IMR-90 (cell line): Measurements from ENCODE around the gene ANKRD6. TPM values are rescaled to one million over a fixed set of nuclear protein-coding genes. Genes with fewer than 3 reads are reported as not detected.

Experiments
- ATAC-seq: fragments of 200-7000 bp; cut with Tn5 transposase; 2 replicates; pipeline ENCODE4 v1.9.1; 2020; ENCODE audit warnings: low read depth, mild to moderate bottlenecking, moderate library complexity
- BruUV-seq: library from RNA; stranded (reverse); fragments of 400-500 nt; replicated peaks from 2 replicates; lab custom pipeline; 2021; lab: Mats Ljungman, UMichigan
- CTCF ChIA-PET: fragments of 300-600 bp; formaldehyde crosslinking; extraction: SDS; loops from one replicate; lab custom pipeline; 2021; ENCODE audit warnings: antibody characterized with exemption; lab: Yijun Ruan, JAX
- POLR2A ChIA-PET: fragments of 300-600 bp; sonication (Branson Sonifier 250); formaldehyde crosslinking; loops from one replicate; lab custom pipeline; 2022; ENCODE audit warnings: antibody characterized with exemption; ENCODE audit not compliant: unreplicated experiment; lab: Charles Lee
- DNase-seq: peaks from one replicate; pipeline ENCODE4 v3.0.0; 2013
- H2AFZ ChIP-seq: replicated peaks from 2 replicates; pipeline ENCODE3; 2013; ENCODE audit warnings: low read length, mild to moderate bottlenecking; ENCODE audit not compliant: poor library complexity
- H2AK5ac ChIP-seq: 2 replicates; pipeline ENCODE4 v1.6.1; 2013; ENCODE audit warnings: low read depth, low read length, inconsistent platforms
- H2AK9ac ChIP-seq: replicated peaks from 2 replicates; pipeline ENCODE3; 2013; ENCODE audit warnings: mild to moderate bottlenecking, low read depth, low read length, moderate library complexity; ENCODE audit not compliant: poor library complexity
- H2BK120ac ChIP-seq: 2 replicates; pipeline ENCODE4 v1.6.1; 2013; ENCODE audit warnings: low read depth, low read length, inconsistent platforms
- H2BK15ac ChIP-seq: 3 replicates; pipeline ENCODE4 v1.6.1; 2013; ENCODE audit warnings: low read depth, low read length, inconsistent platforms
- H2BK20ac ChIP-seq: 2 replicates; pipeline ENCODE4 v1.6.1; 2013; ENCODE audit warnings: low read depth, mild to moderate bottlenecking, inconsistent platforms, low read length, moderate library complexity
- H2BK5ac ChIP-seq: 2 replicates; pipeline ENCODE4 v1.6.1; 2013; ENCODE audit warnings: mild to moderate bottlenecking, low read depth, low read length, inconsistent platforms; ENCODE audit not compliant: poor library complexity, severe bottlenecking
- H3K14ac ChIP-seq: replicated peaks from 2 replicates; pipeline ENCODE4 v1.6.1; 2013; ENCODE audit warnings: low read depth, low read length, inconsistent platforms
- H3K18ac ChIP-seq: 2 replicates; pipeline ENCODE4 v1.6.1; 2013; ENCODE audit warnings: low read depth, low read length, control low read depth
- H3K23ac ChIP-seq: 2 replicates; pipeline ENCODE4 v1.6.1; 2013; ENCODE audit warnings: low read depth, low read length, inconsistent platforms
- H3K27ac ChIP-seq: 2 replicates; pipeline ENCODE4 v1.5.1; 2013; ENCODE audit warnings: mild to moderate bottlenecking, control low read depth, low read length; ENCODE audit not compliant: insufficient read depth
- H3K27me3 ChIP-seq: 2 replicates; pipeline ENCODE4 v1.6.1; 2013; ENCODE audit warnings: low read length; ENCODE audit not compliant: control insufficient read depth, insufficient read depth
- H3K36me3 ChIP-seq: 2 replicates; pipeline ENCODE4 v1.6.1; 2013; ENCODE audit warnings: low read length, mixed read lengths; ENCODE audit not compliant: control insufficient read depth, insufficient read depth
- H3K4ac ChIP-seq: 2 replicates; pipeline ENCODE4 v1.6.1; 2013; ENCODE audit warnings: low read depth, low read length, inconsistent platforms
- H3K4me1 ChIP-seq: 2 replicates; pipeline ENCODE4 v1.6.1; 2013; ENCODE audit warnings: low read length, mixed read lengths; ENCODE audit not compliant: control insufficient read depth, insufficient read depth
- H3K4me2 ChIP-seq: 2 replicates; pipeline ENCODE4 v1.6.1; 2013; ENCODE audit warnings: low read depth, mild to moderate bottlenecking, control low read depth, low read length, moderate library complexity
- H3K4me3 ChIP-seq: 2 replicates; pipeline ENCODE4 v1.5.1; 2013; ENCODE audit warnings: low read depth, mild to moderate bottlenecking, control low read depth, low read length, moderate library complexity; ENCODE audit not compliant: insufficient read depth
- H3K56ac ChIP-seq: 2 replicates; pipeline ENCODE4 v1.6.1; 2013; ENCODE audit warnings: low read length, inconsistent platforms; ENCODE audit not compliant: insufficient read depth; ENCODE audit errors: extremely low read depth
- H3K79me1 ChIP-seq, 2 experiments: 2 replicates each; pipeline ENCODE4 v1.6.1; 2013; ENCODE audit warnings: low read length in 2 of 2, inconsistent platforms in 1 of 2, low read depth in 1 of 2
- H3K9ac ChIP-seq: 2 replicates; pipeline ENCODE4 v1.6.1; 2013; ENCODE audit warnings: low read depth, low read length, control low read depth
- H3K9me1 ChIP-seq: 2 replicates; pipeline ENCODE4 v1.6.1; 2013; ENCODE audit warnings: low read length, inconsistent platforms; ENCODE audit not compliant: insufficient read depth
- H3K9me3 ChIP-seq: 2 replicates; pipeline ENCODE4 v1.6.1; 2013; ENCODE audit warnings: low read length; ENCODE audit not compliant: control insufficient read depth, insufficient read depth
- H4K20me1 ChIP-seq: 2 replicates; pipeline ENCODE4 v1.6.1; 2013; ENCODE audit warnings: low read length, inconsistent platforms; ENCODE audit not compliant: insufficient read depth
- H4K5ac ChIP-seq: 2 replicates; pipeline ENCODE4 v1.6.1; 2013; ENCODE audit warnings: mild to moderate bottlenecking, low read depth, low read length, control low read depth
- H4K8ac ChIP-seq, 2 experiments: 2 replicates each; pipeline ENCODE4 v1.6.1; 2013; ENCODE audit warnings: low read depth in 2 of 2, low read length in 2 of 2, control low read depth in 1 of 2, inconsistent platforms in 1 of 2
- H4K91ac ChIP-seq: 2 replicates; pipeline ENCODE4 v1.6.1; 2013; ENCODE audit warnings: low read depth, low read length, inconsistent platforms; ENCODE audit not compliant: insufficient read depth
- BHLHE40 ChIP-seq: fragments of 150-350 bp; IDR thresholded peaks from 2 replicates; pipeline ENCODE4 v1.6.1; 2016; ENCODE audit warnings: mild to moderate bottlenecking, low read depth, low read length
- ELK1 ChIP-seq: fragments of 150-350 bp; IDR thresholded peaks from 2 replicates; pipeline ENCODE4 v1.6.1; 2016; ENCODE audit warnings: low read depth, mild to moderate bottlenecking, low read length, moderate library complexity, borderline replicate concordance
- POLR2A ChIP-seq: IDR thresholded peaks from 2 replicates; pipeline ENCODE4 v1.6.1; 2012; ENCODE audit warnings: mild to moderate bottlenecking, low read depth, low read length
- WGBS, 2 experiments: methylation state at CpG; one replicate each; pipeline versions ENCODE4 v1.1.5 to v1.1.7; 2013; ENCODE audit warnings: missing lambda C conversion rate in 2 of 2; ENCODE audit not compliant: insufficient read length in 1 of 2; ENCODE audit errors: extremely low coverage in 2 of 2; 5-methylcytosine and 5-hydroxymethylcytosine counted together
- dilution Hi-C: fragments of 300-500 bp; cut with HindIII; formaldehyde crosslinking; loops from one replicate; pipeline ENCODE4 v1.14.3; 2018; ENCODE audit warnings: low sequenced_read_pairs; ENCODE audit not compliant: unreplicated experiment
- in situ Hi-C: fragments of 300-500 bp; cut with MboI; formaldehyde crosslinking; loops from 3 replicates; pipeline ENCODE4 v1.14.3; 2019; ENCODE audit warnings: low sequenced_read_pairs, inconsistent platforms, mixed read lengths
- intact Hi-C: fragments of 100-400 bp; cut with micrococcal nuclease; formaldehyde crosslinking; loops from 2 replicates; pipeline ENCODE4 v1.10.0; 2022
- polyA plus RNA-seq, 3 experiments: library from polyadenylated mRNA; depleted of rRNA; stranded (reverse); fragments of >200 nt; gene quantifications; 2 replicates each; pipeline ENCODE4 v1.2.3, GENCODE V29; 2012; ENCODE audit warnings: low replicate concordance in 1 of 3
- total RNA-seq: library from RNA; depleted of rRNA; stranded (reverse); fragments of >200 nt; gene quantifications from 2 replicates; pipeline ENCODE4 v1.2.3, GENCODE V29; 2012

The ANKRD6 gene
- total and polyA plus RNA-seq, 2 of the 4 experiments (the other 2 are of a cell fraction): 0.12 to 0.18 TPM

DNA sequence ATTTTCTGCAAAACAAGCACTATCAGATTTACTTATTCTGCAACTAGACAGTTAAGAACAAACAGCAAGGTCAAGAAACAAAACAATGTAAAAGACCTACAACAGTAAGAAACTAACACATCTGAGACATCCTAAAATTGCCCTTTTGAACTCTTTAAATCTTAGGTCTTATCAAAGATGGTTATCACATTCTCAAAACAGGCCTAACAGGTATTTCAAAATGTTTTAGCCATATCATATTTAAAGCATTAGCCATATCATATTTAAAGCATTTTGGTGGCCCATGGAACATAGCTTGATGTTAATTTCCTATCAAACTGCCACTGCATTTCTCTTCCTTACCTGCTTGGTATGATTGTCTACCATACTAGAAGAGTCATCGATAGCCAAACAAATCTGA, 216.7 kb downstream of the ANKRD6 start:
- ChIA-PET POLR2A (no interaction called here), CTCF (no interaction called here)
- DNase-seq: no peak
- dilution Hi-C loops (no loop called here), intact Hi-C loops (no loop called here), in situ Hi-C loops (no loop called here)
- H3K9ac ChIP-seq: no peak overlapping the region
- H4K8ac ChIP-seq: no peak overlapping the region
- no peak overlapping the region for H3K4me2 ChIP-seq
- H2BK15ac ChIP-seq: no peak overlapping the region
- no peak overlapping the region for H3K14ac ChIP-seq
- H3K4me3 ChIP-seq: no peak overlapping the region
- no peaks in the 10 kb centered on the region for H3K9me1 ChIP-seq
- H4K91ac ChIP-seq: no peak overlapping the region
- H3K18ac ChIP-seq: no peak overlapping the region
- H2BK120ac ChIP-seq: no peak overlapping the region
- H3K56ac ChIP-seq: no peak overlapping the region
- no peaks in the 10 kb centered on the region for H3K9me3 ChIP-seq
- no peak overlapping the region for H2AK5ac ChIP-seq
- no peak overlapping the region for H4K5ac ChIP-seq
- H3K4ac ChIP-seq: no peak overlapping the region
- no peak overlapping the region for H2AK9ac ChIP-seq
- no peak overlapping the region for H2AFZ ChIP-seq
- no peak for ATAC-seq
- H3K23ac ChIP-seq: no peak overlapping the region
- no peaks in the 10 kb centered on the region; a peak in 1 of 4 replicates for H3K79me1 ChIP-seq
- H2BK5ac ChIP-seq: no peak overlapping the region
- H3K27ac ChIP-seq: no peak overlapping the region
- no peaks in the 10 kb centered on the region for H4K20me1 ChIP-seq
- H3K4me1 ChIP-seq: no peaks in the 10 kb centered on the region
- no CpG with 5 or more reads among the region's 1 CpG for WGBS, 2 experiments
- BruUV-seq: no TSS peak
- H2BK20ac ChIP-seq: no peak overlapping the region
- TF ChIP-seq BHLHE40: no peak
- TF ChIP-seq POLR2A: no peak
- TF ChIP-seq ELK1: 0 out of 2 replicates have a peak, but pooled peaks have one; percentile 3
- H3K27me3 ChIP-seq: no peaks in the 10 kb centered on the region
- peaks cover 24% of the 10 kb centered on the region for H3K36me3 ChIP-seq
